Fibroblast of lung (primary cell): ENCODE results near the gene EEFSEC. TPM values are rescaled to one million over a fixed set of nuclear protein-coding genes. Genes with fewer than 3 reads are reported as not detected.

Source experiments
- DNase-seq, 2 donors: peaks; one replicate each; pipeline versions ENCODE4 v3.0.0 to v3.0.0-alpha.2; 2010; ENCODE audit warnings: low read depth in 2 of 2
- H2AFZ ChIP-seq: 2 replicates; pipeline ENCODE4 v1.5.1; 2012; ENCODE audit warnings: low read length, control low read depth, inconsistent platforms
- H3K27ac ChIP-seq: 2 replicates; pipeline ENCODE4 v1.5.1; 2011; ENCODE audit warnings: low read length, control low read depth; ENCODE audit not compliant: insufficient read depth
- H3K27me3 ChIP-seq: 2 replicates; pipeline ENCODE4 v1.5.1; 2011; ENCODE audit warnings: mild to moderate bottlenecking, low read length; ENCODE audit not compliant: control insufficient read depth, insufficient read depth
- H3K36me3 ChIP-seq: 2 replicates; pipeline ENCODE4 v1.5.1; 2011; ENCODE audit warnings: low read length; ENCODE audit not compliant: control insufficient read depth, insufficient read depth
- H3K4me1 ChIP-seq: 2 replicates; pipeline ENCODE4 v1.5.1; 2011; ENCODE audit warnings: low read length; ENCODE audit not compliant: control insufficient read depth, insufficient read depth; ENCODE audit errors: extremely low read depth
- H3K4me2 ChIP-seq: 2 replicates; pipeline ENCODE4 v1.5.1; 2011; ENCODE audit warnings: low read length, control low read depth; ENCODE audit not compliant: insufficient read depth; ENCODE audit errors: extremely low read depth
- H3K4me3 ChIP-seq, 4 experiments: fragments of 200-600 bp in 1 of 4; sonication (generic) in 1 of 4; replicated peaks in 1 of 4; 2 replicates each; pipeline ENCODE4 v1.5.1; 2011 to 2016; ENCODE audit warnings: low read length in 4 of 4, low read depth in 3 of 4, mild to moderate bottlenecking in 3 of 4, control low read depth in 2 of 4, inconsistent platforms in 1 of 4, mixed read lengths in 1 of 4; ENCODE audit not compliant: insufficient read depth in 1 of 4; ENCODE audit errors: control extremely low read depth in 1 of 4
- H3K79me2 ChIP-seq: 2 replicates; pipeline ENCODE4 v1.5.1; 2012; ENCODE audit warnings: mild to moderate bottlenecking, low read length, inconsistent platforms; ENCODE audit not compliant: control insufficient read depth, insufficient read depth
- H3K9ac ChIP-seq: 2 replicates; pipeline ENCODE4 v1.5.1; 2011; ENCODE audit warnings: mild to moderate bottlenecking, low read length, control low read depth; ENCODE audit not compliant: insufficient read depth
- H3K9me3 ChIP-seq: 2 replicates; pipeline ENCODE4 v1.5.1; 2012; ENCODE audit warnings: low read depth, low read length; ENCODE audit not compliant: control insufficient read depth, insufficient read depth
- H4K20me1 ChIP-seq: 2 replicates; pipeline ENCODE4 v1.5.1; 2011; ENCODE audit warnings: low read length; ENCODE audit not compliant: control insufficient read depth, insufficient read depth; ENCODE audit errors: extremely low read depth
- CTCF ChIP-seq, 2 donors: IDR thresholded peaks in 1 of 2; conservative IDR thresholded peaks in 1 of 2; 1 replicate in 1 of 2; 2 replicates in 1 of 2; pipeline ENCODE4 v1.5.1; 2011 to 2012; ENCODE audit warnings: low read length in 2 of 2, control low read depth in 1 of 2, inconsistent platforms in 1 of 2, low read depth in 1 of 2, mild to moderate bottlenecking in 1 of 2
- EZH2 ChIP-seq: IDR thresholded peaks from 2 replicates; pipeline ENCODE4 v1.5.1; 2012; ENCODE audit warnings: low read length, control low read depth, mild to moderate bottlenecking; ENCODE audit errors: missing control alignments
- polyA plus RNA-seq, 2 donors: library from polyadenylated mRNA; depleted of rRNA in 1 of 2; stranded (reverse) in 1 of 2; unstranded in 1 of 2; fragments of >200 nt; gene quantifications; 2 replicates each; pipeline ENCODE4 v1.2.1, GENCODE V29; 2011 to 2012; ENCODE audit warnings: missing spikeins in 1 of 2
- total RNA-seq: library from RNA; depleted of rRNA; stranded (reverse); fragments of >200 nt; gene quantifications from 2 replicates; pipeline ENCODE4 v1.2.1, GENCODE V29; 2014

The EEFSEC gene
- total and polyA plus RNA-seq, 2 donors (not counting 1 experiment from before 2014, with no cell fraction given): 2.6 to 5.0 TPM

DNA sequence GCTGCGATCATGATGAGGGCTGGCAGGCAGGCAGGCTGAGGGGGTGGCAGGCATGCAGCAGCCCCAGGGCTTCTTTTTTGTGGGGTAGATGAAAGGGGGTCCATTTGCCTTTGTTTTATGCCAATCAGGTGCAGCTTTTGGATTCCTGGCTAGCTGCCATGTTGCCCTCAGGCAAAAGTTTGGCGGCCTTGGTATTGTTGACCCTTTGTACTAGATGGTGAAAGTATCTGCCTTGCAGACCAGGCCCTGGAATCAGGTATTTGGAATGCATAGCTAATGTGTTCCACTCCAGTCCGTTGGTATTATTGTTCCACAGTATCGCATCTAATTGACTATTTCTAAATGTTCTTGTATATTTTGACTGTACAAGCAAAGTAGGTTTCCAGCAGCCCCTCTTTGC lies 35.0 kb downstream of the EEFSEC start:
- no peaks in the 10 kb centered on the region for H3K9me3 ChIP-seq
- H3K4me3 ChIP-seq: no peak overlapping the region
- H3K27ac ChIP-seq: no peak overlapping the region
- H3K79me2 ChIP-seq: no peaks in the 10 kb centered on the region
- no peaks in the 10 kb centered on the region for H4K20me1 ChIP-seq
- no peak overlapping the region for H2AFZ ChIP-seq
- H3K4me1 ChIP-seq: no peaks in the 10 kb centered on the region
- peak in 1 of 2 donors; percentile 23 for DNase-seq
- TF ChIP-seq EZH2 (no peak), CTCF (conservative IDR thresholded peaks at IDR 0.05 in 1 of 2, IDR thresholded peaks at IDR 0.05 in 1 of 2; ENCODE audit: low read depth in 1 of 2, low read length in 2 of 2) (no peak)
- no peak overlapping the region for H3K9ac ChIP-seq
- no peak overlapping the region for H3K4me2 ChIP-seq
- no peaks in the 10 kb centered on the region for H3K36me3 ChIP-seq
- H3K27me3 ChIP-seq: no peaks in the 10 kb centered on the region

- no peaks in the 10 kb centered on the region for H4K20me1 ChIP-seq
- H3K36me3 ChIP-seq: no peaks in the 10 kb centered on the region
- no peak overlapping the region for H3K27ac ChIP-seq
- H3K4me2 ChIP-seq: no peak overlapping the region
- DNase-seq: peak in 1 of 2 donors; percentile 25
- H3K4me3 ChIP-seq: no peak overlapping the region
- TF ChIP-seq EZH2: no peak
- no peak for TF ChIP-seq CTCF (conservative IDR thresholded peaks at IDR 0.05 in 1 of 2, IDR thresholded peaks at IDR 0.05 in 1 of 2; ENCODE audit: low read depth in 1 of 2, low read length in 2 of 2)
- no peaks in the 10 kb centered on the region for H3K9me3 ChIP-seq
- H3K9ac ChIP-seq: no peak overlapping the region
- no peaks in the 10 kb centered on the region for H3K79me2 ChIP-seq
- no peaks in the 10 kb centered on the region for H3K27me3 ChIP-seq
- H2AFZ ChIP-seq: no peak overlapping the region
- no peaks in the 10 kb centered on the region for H3K4me1 ChIP-seq
Measured at GRCh38 chr3:128188956-128189355, 35.7 kb downstream of the EEFSEC start.

DNA sequence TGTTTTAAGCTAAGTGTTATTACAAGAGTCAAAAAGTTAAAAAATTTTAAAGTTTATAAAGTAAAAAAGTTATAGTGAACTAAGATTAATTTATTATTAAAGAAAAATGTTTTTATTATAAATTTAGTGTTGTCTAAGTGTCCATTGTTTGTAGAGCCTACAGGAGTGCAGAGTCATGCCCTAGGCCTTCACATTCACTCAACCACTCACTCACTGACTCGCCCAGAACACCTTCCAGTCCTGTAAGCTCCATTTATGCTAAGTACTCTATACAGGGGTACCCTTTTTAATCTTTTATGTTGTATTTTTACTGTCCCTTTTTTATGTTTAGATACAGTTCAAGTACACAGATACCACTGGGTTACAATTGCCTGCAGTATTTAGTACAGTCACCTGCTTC lies 37.2 kb downstream of the EEFSEC start:
- no peaks in the 10 kb centered on the region for H3K79me2 ChIP-seq
- peak in 1 of 2 donors; percentile 50 for DNase-seq
- H3K9me3 ChIP-seq: no peaks in the 10 kb centered on the region
- no peaks in the 10 kb centered on the region for H3K36me3 ChIP-seq
- no peak overlapping the region for H3K9ac ChIP-seq
- TF ChIP-seq EZH2 (no peak), CTCF (conservative IDR thresholded peaks at IDR 0.05 in 1 of 2, IDR thresholded peaks at IDR 0.05 in 1 of 2; ENCODE audit: low read depth in 1 of 2, low read length in 2 of 2) (no peak)
- no peak overlapping the region for H3K4me2 ChIP-seq
- H3K27ac ChIP-seq: no peak overlapping the region
- H3K4me1 ChIP-seq: no peaks in the 10 kb centered on the region
- no peak overlapping the region for H2AFZ ChIP-seq
- no peak overlapping the region for H3K4me3 ChIP-seq
- H3K27me3 ChIP-seq: no peaks in the 10 kb centered on the region
- no peaks in the 10 kb centered on the region for H4K20me1 ChIP-seq
